GM12801 (cell line): ENCODE results near the gene ZNF765.

Source experiments
- TF ChIP-seq, protein P1 (sequence below): IDR thresholded peaks from one replicate; pipeline ENCODE4 v1.5.1; 2011; ENCODE audit warnings: control low read depth; ENCODE audit not compliant: insufficient read length; ENCODE audit errors: extremely low read depth

The ZNF765 gene

DNA sequence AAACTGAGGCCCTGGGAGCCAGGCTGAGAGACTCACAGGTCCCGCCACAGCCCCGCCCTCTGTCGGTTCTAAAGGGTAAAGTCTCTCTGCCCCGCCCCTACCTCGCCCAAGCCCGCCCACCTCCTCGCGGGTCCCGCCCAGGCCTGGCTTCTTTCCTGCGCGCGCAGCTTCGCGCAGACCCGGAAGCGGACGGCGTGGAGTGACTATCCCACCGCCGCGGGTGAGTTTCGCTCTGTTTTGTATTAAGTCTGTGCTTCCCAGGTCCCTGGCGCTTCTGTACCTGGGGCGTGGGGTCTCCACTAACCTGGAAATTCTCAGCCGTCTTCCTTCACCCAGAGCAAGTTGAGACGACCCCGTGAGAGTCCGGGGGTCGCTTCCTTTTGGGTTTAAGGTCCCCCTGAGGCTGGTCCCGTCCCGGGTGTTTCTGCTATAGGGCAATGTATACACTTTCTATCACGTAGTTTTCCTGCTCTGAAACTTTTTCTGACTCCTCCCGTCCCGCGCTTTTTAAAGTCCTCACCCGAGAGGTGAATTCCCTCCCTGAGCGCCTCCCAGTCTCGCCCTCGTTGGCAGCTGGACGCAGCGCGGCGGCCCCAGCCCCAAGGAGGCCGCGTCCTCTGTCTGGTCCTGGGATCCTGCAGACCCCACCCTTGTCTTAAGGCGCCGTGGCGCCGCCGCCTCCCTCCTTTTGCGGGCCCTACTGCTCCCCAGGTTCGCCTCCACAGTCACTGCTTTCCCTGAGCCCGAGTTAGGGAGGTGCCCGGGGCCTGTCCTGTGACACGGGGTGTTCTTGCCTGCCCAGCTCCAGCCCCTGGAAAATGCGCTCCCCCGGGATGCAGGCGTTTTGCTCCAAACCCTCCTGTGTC, at the start of gene ZNF765:
TSS of gene ZNF765 (plus strand) at position 176 of the 866 bp plus-strand sequence. CDS start 2,867 bp downstream, outside the sequence.
- TF ChIP-seq, protein P1, sequence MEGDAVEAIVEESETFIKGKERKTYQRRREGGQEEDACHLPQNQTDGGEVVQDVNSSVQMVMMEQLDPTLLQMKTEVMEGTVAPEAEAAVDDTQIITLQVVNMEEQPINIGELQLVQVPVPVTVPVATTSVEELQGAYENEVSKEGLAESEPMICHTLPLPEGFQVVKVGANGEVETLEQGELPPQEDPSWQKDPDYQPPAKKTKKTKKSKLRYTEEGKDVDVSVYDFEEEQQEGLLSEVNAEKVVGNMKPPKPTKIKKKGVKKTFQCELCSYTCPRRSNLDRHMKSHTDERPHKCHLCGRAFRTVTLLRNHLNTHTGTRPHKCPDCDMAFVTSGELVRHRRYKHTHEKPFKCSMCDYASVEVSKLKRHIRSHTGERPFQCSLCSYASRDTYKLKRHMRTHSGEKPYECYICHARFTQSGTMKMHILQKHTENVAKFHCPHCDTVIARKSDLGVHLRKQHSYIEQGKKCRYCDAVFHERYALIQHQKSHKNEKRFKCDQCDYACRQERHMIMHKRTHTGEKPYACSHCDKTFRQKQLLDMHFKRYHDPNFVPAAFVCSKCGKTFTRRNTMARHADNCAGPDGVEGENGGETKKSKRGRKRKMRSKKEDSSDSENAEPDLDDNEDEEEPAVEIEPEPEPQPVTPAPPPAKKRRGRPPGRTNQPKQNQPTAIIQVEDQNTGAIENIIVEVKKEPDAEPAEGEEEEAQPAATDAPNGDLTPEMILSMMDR: no peak

DNA sequence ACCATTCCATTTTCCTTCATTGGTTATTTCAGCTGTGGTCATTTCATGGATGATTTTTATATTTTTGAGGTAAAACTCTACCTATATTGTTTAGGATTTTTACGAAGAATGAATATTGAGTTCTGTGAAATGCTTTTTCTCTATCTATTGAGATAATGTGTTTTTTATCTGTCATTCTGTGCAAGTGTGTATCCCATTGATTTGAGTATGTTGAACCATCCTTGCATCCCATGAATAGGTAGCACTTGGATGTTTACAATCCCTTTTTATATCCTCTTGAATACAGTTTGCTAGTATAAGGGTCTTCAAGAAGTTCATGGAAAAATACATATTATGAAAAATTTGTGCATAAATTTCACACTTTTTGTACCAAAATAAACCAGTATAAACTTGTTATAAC, 39.2 kb upstream of the ZNF765 start:
- TF ChIP-seq, protein P1: no peak

DNA sequence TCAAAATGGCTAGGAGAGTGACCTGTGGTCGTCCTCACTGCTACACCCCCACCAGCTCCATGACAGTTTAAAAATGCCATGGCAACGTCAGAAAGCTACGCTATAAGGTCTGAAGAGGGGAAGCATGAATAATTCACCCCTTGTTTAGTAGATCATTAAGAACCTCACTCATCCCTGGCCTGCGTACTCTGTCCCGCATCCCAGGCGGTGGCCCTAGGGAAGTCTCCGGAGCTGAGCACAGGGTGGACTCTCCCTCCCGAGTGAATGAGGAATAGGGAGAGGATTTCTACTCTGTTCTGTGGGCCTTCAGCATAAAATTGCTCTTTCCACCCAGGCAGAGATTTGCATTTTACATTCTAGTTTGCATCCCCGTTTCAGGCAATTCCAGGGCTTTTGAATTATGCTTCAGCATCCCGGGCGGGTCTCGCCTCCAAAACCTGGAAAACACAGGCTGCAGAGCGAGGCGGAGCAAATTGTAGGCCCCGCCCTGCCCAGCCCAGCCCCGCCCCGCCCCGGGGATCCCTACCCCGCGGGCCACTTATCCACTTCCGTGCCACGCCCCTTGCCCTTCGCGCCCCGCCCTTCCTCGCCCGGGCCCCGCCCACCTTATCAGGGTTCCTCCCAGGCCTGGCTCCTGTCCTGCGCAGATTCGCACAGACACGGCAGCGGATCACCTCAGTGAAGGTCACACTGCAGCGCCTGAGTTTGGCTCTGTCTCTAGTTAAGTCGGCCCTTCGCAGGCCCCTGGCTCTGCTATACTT, 36.9 kb upstream of the ZNF765 start:
- TF ChIP-seq, protein P1: no peak

DNA sequence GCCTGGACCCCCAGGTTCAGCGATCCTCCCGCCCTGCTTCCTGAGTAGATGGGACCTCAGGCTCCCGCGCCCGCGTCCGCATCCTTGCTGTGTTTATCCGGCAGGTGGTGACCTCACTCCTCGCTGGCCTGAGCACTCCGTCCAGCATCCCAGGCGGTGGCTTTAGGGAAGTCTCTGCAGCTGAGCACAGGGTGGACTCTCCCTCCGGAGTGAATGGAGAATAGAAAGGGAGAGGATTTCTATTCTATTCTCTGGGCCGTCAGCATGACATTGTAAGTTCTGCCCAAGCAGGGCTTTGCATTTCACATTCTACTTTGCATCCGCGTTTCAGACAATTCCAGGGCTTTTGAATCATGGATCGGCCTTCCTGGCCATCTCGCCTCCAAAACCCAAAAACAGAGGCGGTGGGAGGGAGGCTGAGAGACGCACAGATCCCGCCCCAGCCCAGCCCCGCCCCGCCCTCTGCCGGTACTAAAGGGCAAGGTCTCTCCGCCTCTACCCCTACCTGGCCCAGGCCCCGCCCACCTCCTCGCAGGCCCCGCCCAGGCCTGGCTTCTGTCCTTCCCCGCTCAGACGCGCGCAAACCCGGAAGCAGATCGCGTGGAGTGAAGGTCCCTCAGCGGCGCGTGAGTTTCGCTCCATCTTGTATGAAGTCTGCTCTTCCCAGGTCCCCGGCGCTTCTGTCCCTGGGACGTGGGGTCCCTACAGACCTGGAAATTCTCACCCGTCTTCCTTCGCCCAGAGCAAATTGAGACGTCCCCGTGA, 29.6 kb upstream of the ZNF765 start, which contains the start of gene ZNF525:
TSS of gene ZNF525 (plus strand) at position 572 of the 765 bp plus-strand sequence. CDS start 6,577 bp downstream, outside the sequence.
- TF ChIP-seq, protein P1: no peak

DNA sequence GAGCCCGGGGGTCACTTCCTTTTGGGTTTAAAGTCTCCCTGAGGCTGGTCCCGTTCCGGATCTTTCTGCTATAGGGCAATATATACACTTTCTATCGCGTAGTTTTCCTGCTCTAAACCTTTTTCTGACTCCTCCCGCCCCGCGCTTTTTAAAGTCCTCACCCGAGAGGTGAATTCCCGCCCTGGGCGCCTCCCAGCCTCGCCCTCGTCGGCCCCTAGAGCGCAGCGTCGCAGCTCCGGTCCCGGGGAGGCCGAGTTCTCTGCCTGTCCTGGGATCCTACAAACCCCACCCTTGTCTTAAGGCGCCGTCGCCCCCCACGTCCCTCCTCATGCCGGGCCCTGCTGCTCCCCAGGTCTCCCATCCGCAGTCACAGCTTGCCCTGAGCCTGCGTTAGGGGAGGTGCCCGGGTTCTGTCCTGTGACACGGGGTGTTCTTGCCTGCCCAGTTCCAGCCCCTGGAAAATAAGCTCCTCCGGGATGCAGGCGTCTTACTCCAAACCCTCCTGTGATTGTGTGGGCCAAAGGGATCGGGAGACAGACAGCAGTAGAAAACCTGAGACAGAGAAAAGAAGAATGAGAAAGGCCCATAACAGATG, 29.0 kb upstream of the ZNF765 start:
- TF ChIP-seq, protein P1: no peak

DNA sequence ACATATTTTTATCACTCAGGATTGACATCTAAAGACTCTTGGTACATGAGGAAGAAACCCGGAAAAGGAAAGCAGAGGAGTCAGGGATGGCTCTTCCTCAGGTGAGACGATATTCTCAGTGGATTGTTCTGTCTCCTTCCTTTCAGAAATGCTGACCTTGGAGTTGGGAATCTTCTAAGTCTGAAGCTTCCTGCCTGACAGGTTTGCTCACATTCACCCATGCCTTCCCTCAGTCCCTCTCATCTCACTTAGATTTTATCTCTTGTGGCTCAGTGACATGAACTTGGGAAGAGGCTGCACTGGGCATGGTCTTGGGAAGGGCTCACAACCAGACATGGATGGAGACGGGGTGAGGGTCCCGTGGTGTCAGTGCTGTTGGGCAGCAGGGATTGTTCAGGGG, 22.8 kb upstream of the ZNF765 start:
- TF ChIP-seq, protein P1: no peak
